SU-DHL-6 (cell line): ENCODE results near the gene PRKCZ.

Experiments used
- H2AFZ ChIP-seq: fragments of 200-600 bp; sonication (generic); 2 replicates; pipeline ENCODE4 v1.6.1; 2014; ENCODE audit warnings: low read depth, mild to moderate bottlenecking, moderate library complexity, mixed read lengths, antibody characterized with exemption, low read length; ENCODE audit not compliant: severe bottlenecking
- H3F3A ChIP-seq: fragments of 200-600 bp; shearing (Covaris generic); 2 replicates; pipeline ENCODE4 v1.6.0; 2016; ENCODE audit warnings: antibody characterized with exemption, mild to moderate bottlenecking; ENCODE audit not compliant: insufficient read depth
- H3K27ac ChIP-seq: fragments of 200-600 bp; sonication (generic); 2 replicates; pipeline ENCODE4 v1.5.1; 2016; ENCODE audit warnings: low read depth, mild to moderate bottlenecking, low read length, moderate library complexity, mixed read lengths
- H3K27me3 ChIP-seq: fragments of 200-600 bp; sonication (generic), shearing (Covaris generic); 2 replicates; pipeline ENCODE4 v1.6.0; 2014; ENCODE audit warnings: mild to moderate bottlenecking, low read length
- H3K36me3 ChIP-seq: fragments of 200-600 bp; sonication (generic); 2 replicates; pipeline ENCODE4 v1.6.1; 2014; ENCODE audit warnings: mild to moderate bottlenecking, low read length, mixed read lengths
- H3K4me2 ChIP-seq: fragments of 300-600, 200-600 bp; shearing (Covaris generic), sonication (generic); 2 replicates; pipeline ENCODE4 v1.6.0; 2014; ENCODE audit warnings: low read length, low read depth, mild to moderate bottlenecking; ENCODE audit not compliant: poor library complexity, severe bottlenecking
- H3K4me3 ChIP-seq: fragments of 200-600 bp; sonication (generic); 2 replicates; pipeline ENCODE4 v1.5.1; 2014; ENCODE audit warnings: antibody characterized with exemption, low read length, mild to moderate bottlenecking, mixed read lengths; ENCODE audit not compliant: insufficient read depth, poor library complexity, severe bottlenecking
- H3K79me2 ChIP-seq: fragments of 200-600 bp; sonication (generic); 2 replicates; pipeline ENCODE4 v1.6.1; 2014; ENCODE audit warnings: mild to moderate bottlenecking, low read length, moderate library complexity; ENCODE audit not compliant: insufficient read depth
- H3K9ac ChIP-seq: fragments of 200-600 bp; sonication (generic); 2 replicates; pipeline ENCODE4 v1.7.0; 2014; ENCODE audit warnings: mild to moderate bottlenecking, low read length
- H3K9me2 ChIP-seq: fragments of 200-600 bp; sonication (generic); replicated peaks from 2 replicates; pipeline ENCODE4 v1.6.1; 2014; ENCODE audit warnings: low read length; ENCODE audit not compliant: insufficient read depth
- H3K9me3 ChIP-seq: fragments of 200-600 bp; sonication (generic); 2 replicates; pipeline ENCODE4 v1.6.1; 2014; ENCODE audit warnings: low read length, mixed read lengths; ENCODE audit not compliant: insufficient read depth
- H4K20me1 ChIP-seq: fragments of 200-600 bp; sonication (generic); 2 replicates; pipeline ENCODE4 v1.6.1; 2014; ENCODE audit warnings: low read depth, mild to moderate bottlenecking, antibody characterized with exemption, low read length, moderate library complexity, mixed read lengths
- EZH2phosphoT487 ChIP-seq: fragments of 200-600 bp; sonication (generic), shearing (Covaris generic); conservative IDR thresholded peaks from 2 replicates; pipeline ENCODE4 v1.6.1; 2018; ENCODE audit warnings: mild to moderate bottlenecking, antibody characterized with exemption, low read length, moderate library complexity, mixed read lengths
- TF ChIP-seq, protein P1 (sequence below): fragments of 200-600 bp; sonication (generic); IDR thresholded peaks from one replicate; pipeline ENCODE4 v1.5.1; 2017; ENCODE audit warnings: antibody characterized with exemption, mild to moderate bottlenecking, low read length, moderate library complexity; ENCODE audit not compliant: insufficient read depth, poor library complexity, severe bottlenecking

PRKCZ gene

DNA sequence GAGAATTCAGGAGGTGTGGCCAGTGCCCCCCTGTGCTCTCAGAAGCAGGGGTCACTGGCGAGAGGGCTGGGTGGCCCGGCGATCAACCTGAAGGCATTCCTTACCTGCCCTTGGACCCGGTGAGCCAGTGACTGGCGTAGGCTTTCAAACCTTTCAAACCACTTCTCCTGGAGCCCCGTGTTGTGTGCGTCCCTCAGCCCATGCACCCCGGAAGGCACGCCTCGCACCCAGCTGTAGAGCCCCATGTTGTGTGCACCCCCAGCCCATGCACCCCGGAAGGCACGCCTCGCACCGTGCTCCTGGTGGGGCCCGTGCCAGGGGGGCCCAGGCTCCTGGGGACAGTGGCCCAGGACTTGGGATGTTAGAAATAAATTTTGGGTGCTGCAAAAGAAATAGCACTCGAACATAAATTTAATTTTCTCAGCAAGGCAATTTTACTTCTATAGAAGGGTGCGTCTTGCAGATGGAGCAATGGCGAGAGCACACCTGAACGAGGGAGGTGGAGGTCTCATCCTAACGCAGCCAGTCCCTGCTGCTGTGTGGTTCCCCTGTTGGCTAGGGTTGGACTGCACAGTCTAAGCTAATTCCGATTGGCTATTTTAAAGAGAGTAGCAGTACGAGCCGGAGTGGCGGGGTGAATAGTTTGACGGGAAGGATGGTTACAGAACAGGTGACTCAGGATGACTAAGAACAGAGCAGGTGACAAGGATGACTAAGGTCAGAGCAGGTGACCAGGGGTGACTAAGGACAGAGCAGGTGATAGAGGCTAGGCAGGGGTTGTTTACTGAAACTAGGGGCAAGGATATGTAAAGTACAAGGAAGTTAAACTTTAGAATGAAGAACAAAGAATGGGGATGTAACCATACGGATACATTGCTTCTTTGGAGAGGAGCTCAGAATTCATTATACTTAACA is 47.4 kb downstream of the PRKCZ start:
- Histone ChIP-seq H3K4me3 (no peak overlapping the region), H2AFZ (no peak overlapping the region), H3K36me3 (no peaks in the 10 kb centered on the region), H3K27ac (no peak overlapping the region), H3K9ac (no peak overlapping the region), H3K9me2 (no peaks in the 10 kb centered on the region), H3K9me3 (no peaks in the 10 kb centered on the region), H3K27me3 (no peaks in the 10 kb centered on the region), H4K20me1 (no peaks in the 10 kb centered on the region), H3K4me2 (no peak overlapping the region), H3F3A (no peaks in the 10 kb centered on the region), H3K79me2 (no peaks in the 10 kb centered on the region)
- no peak for TF ChIP-seq EZH2phosphoT487
- TF ChIP-seq, protein P1, sequence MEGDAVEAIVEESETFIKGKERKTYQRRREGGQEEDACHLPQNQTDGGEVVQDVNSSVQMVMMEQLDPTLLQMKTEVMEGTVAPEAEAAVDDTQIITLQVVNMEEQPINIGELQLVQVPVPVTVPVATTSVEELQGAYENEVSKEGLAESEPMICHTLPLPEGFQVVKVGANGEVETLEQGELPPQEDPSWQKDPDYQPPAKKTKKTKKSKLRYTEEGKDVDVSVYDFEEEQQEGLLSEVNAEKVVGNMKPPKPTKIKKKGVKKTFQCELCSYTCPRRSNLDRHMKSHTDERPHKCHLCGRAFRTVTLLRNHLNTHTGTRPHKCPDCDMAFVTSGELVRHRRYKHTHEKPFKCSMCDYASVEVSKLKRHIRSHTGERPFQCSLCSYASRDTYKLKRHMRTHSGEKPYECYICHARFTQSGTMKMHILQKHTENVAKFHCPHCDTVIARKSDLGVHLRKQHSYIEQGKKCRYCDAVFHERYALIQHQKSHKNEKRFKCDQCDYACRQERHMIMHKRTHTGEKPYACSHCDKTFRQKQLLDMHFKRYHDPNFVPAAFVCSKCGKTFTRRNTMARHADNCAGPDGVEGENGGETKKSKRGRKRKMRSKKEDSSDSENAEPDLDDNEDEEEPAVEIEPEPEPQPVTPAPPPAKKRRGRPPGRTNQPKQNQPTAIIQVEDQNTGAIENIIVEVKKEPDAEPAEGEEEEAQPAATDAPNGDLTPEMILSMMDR: no peak

DNA sequence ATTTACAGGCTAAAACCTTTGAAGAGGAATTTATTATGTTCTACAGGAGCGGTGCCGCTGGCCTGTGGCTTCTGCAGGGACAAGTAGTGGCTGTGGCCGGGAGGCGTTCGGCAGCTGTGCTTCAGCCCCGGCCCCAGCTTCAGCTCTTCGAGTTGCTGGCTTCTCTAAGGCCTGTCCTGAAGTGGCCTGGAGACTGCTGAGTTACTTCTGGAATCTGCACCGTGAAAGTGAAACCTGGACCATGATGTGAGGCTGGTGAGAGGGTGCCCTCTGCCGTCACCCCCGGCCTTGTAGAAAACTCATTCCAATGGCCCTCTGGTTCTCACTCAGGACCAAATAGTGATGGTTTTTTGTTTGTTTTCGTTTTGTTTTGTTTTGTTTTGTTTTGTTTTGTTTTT is 48.1 kb downstream of the PRKCZ start:
- Histone ChIP-seq H3K9ac (no peak overlapping the region), H3K9me3 (no peaks in the 10 kb centered on the region), H3K27me3 (no peaks in the 10 kb centered on the region), H3K27ac (no peak overlapping the region), H3K36me3 (no peaks in the 10 kb centered on the region), H3K4me2 (no peak overlapping the region), H3K79me2 (no peaks in the 10 kb centered on the region), H2AFZ (no peak overlapping the region), H3K9me2 (no peaks in the 10 kb centered on the region), H3K4me3 (no peak overlapping the region), H3F3A (no peaks in the 10 kb centered on the region), H4K20me1 (no peaks in the 10 kb centered on the region)
- TF ChIP-seq, protein P1: no peak
- no peak for TF ChIP-seq EZH2phosphoT487

DNA sequence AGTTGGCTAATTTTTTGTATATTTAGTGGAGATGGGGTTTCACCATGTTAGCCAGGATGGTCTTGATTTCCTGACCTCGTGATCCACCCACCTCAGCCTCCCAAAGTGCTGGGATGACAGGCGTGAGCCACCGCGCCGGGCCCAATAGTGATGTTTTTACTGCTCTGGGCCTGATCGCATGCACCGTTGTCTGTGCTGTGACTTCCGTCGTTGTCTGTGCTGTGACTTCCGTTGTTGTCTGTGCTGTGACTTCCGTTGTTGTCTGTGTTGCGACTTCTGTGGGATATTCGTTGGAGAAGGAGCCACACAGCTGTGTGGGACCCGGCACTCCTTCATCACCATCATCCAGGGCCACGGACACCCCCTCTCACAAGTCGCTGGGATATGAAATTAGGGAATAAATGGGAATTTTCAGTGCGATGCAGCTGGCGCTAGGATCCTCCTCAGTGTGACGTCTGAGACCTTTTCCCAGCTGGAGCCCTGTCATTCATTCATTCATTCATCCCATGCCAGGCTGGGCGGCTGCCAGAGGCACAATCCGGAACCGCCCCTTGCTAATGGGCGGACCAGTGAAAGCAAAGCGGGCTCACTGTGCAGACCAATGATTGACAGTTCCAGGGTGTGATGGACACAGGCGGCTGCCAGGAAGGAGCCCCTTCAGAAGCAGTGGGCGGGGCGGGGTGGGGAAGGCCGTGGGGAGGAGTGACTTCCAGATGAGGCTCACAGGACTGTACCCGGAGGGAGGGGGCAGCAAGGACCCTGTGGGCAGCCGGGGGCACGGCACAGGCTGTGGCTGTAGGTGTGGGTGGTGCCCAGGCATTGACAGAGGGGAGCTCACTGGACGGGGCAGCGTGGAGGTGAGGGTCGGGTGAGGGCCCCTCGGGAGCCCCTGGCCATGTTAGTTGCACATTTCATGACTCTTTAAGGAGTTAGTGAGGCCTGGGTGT is 48.9 kb downstream of the PRKCZ start:
- no peaks in the 10 kb centered on the region for H4K20me1 ChIP-seq
- no peak overlapping the region for H2AFZ ChIP-seq
- TF ChIP-seq EZH2phosphoT487: no peak
- TF ChIP-seq, protein P1: no peak
- H3K9me2 ChIP-seq: no peaks in the 10 kb centered on the region
- no peaks in the 10 kb centered on the region for H3K9me3 ChIP-seq
- H3K36me3 ChIP-seq: no peaks in the 10 kb centered on the region
- no peak overlapping the region for H3K4me2 ChIP-seq
- H3K9ac ChIP-seq: no peak overlapping the region
- no peaks in the 10 kb centered on the region for H3K79me2 ChIP-seq
- H3K27me3 ChIP-seq: no peaks in the 10 kb centered on the region
- no peak overlapping the region for H3K4me3 ChIP-seq
- H3K27ac ChIP-seq: no peak overlapping the region
- no peaks in the 10 kb centered on the region for H3F3A ChIP-seq
